Activated effector memory CD4-positive, alpha-beta T cell treated with Interleukin-2 at 50 U/mL for 16 hours (primary cell): Measurements from ENCODE around the gene KCNE4.

Experiments used
- DNase-seq: peaks from one replicate; pipeline ENCODE4 v3.0.0-alpha.2; 2020

Gene KCNE4

GRCh38 chr2:223041527-223042109 is 10.4 kb upstream of the KCNE4 start:
- no peak for DNase-seq

DNA sequence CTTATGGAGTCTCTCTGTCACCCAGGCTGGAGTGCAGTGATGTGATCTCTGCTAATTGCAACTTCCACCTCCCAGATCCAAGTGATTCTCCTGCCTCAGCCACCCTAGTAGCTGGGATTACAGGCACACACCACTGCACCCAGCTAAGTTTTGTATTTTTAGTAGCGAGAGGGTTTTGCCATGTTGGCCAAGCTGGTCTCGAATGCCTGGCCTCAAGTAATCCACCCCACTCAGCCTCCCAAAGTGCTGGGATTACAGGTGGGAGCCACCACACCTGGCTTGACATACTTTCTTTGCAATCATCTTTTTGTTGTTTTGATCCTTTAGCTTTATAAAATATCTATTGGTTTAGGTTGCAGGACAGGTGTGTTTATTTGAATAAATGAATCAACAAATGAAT is 9.7 kb upstream of the KCNE4 start:
- DNase-seq, result no peak

DNA sequence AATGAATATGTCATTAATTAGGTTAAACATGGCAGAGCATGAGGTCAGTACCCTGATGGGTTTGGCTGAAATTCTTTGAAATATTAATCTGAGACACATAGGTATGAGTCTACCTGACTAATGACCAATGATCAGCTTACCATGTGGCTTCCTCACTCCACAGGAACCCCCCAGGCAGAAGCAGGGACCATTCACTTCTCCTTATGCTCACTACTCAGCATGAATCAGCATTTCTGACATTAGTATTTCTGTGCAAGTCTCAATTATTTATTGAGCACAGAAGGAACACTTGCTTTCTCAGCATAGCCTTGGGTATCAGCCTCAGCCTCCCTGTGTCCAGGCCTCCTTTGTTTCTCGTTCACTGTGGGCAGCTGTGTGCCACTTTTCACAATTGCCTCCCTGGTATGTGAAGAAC is 9.3 kb upstream of the KCNE4 start:
- DNase-seq, result no peak

DNA sequence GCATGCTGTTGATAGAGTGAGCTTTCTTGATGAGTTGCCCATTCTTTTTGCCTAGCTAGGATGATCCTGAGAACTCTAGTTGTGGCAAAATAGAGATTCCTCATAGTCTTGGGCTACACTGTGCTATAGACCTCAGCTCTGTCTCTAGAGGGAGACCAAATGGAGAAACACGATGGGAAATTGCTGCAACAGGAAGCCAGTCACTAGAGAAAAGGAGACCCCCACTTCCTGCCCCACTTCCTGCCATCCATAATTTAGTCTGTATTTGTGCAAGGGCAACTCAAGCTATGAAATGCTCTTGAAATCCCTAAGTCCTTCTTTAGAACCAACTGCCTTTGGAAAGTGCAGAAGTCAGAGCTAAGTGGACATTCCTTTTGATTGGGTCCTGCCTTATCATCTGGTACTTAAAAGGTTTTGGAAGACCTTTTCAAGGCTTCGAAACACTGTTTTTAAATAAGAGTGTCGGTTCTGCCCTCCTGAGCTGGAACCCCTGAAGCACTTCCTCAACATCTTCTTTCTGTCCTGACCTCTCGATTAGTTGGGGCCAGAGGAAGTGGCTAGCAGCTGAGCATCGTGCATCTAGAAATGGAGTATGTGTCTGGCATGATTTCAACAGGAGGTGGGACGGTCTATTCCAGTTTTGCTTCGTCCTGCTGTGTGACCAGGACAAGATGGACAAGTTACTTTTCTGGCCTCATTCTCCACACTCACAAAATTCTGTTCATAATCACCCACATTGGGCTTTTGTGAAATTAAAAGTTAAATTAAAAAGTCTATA is 8.6 kb upstream of the KCNE4 start:
- DNase-seq, result no peak

DNA sequence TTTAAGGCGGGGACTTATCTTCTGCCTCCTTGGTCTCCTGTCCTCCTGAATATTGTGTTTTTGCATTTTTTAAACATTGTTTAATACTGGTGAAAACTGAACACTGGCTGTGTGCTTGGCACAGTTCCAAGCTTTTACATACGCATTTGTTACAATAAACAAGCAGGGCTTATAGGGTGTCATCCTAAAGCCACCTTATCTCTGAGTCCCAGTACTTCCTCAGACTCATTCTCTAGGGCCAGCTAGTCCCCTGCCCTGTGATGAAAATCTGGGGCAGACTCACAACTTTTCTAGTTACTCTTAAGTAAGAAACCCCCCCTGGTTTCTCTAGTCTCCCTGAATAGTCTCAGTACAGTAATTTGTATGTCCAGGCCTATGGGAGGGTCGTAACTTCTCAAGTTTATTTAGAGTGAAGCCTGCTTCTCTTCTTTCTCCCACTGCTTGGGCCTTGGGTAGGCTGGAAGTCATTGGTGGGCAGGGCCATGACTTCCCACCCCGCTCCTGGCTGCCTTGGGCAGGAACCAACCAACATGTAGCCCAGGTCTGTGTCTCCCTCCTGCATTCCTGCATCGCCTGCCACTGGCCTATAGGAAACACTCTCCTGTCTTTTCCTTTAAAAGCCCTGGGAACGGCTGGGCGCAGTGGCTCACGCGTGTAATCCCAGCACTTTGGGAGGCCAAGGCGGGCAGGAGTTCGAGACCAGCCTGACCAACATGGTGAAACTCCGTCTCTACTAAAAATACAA is 7.7 kb upstream of the KCNE4 start:
- no peak for DNase-seq

GRCh38 chr2:223044916-223045700 is 6.9 kb upstream of the KCNE4 start:
- DNase-seq, result no peak

- DNase-seq, result no peak
Observed at GRCh38 chr2:223046470-223047040, 5.4 kb upstream of the KCNE4 start.

DNA sequence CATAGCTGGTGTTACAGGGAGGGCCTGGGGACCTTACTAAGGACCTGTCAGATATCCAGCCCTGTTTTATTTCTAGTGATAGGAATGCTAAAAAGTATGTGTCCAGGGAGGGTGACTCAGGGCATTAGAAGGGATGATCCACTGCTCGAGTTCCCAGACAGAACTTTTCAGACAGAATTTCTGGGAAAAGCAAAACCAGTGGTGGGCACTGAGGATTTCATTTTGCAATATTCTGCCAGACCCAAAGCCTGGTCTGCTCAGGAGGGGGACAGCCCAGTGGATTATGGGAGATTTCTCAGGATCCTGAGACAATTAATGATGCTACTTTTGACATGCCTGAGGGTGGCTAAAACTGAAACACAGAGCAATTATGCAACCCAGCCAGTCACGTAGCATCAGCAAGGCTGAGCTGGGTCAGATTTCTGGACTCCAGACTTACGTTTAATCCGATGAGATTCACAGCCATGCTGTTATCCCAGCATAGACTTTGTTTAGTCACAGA is 4.7 kb upstream of the KCNE4 start:
- DNase-seq, result no peak

GRCh38 chr2:223048519-223048918 is 3.5 kb upstream of the KCNE4 start:
- DNase-seq, result no peak

DNA sequence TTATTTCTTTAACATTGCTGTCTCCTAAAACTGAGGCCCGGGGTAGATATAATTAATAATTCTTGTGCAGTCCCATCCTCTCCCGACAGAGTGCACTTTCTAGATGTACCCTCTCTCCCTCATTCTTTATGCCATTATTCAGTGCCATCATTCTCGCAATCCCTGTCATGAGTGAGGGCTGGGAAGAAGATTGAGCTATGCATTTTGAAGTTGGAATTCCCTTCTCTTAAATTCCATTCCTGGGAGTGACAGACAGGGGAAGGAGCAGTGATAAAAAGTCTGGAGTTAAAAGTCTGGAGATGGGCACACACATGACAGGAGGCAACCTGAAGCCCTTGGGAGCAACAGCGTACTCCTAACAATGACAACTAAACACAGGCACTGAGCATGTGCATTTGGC is 2.6 kb upstream of the KCNE4 start:
- DNase-seq, result no peak

DNA sequence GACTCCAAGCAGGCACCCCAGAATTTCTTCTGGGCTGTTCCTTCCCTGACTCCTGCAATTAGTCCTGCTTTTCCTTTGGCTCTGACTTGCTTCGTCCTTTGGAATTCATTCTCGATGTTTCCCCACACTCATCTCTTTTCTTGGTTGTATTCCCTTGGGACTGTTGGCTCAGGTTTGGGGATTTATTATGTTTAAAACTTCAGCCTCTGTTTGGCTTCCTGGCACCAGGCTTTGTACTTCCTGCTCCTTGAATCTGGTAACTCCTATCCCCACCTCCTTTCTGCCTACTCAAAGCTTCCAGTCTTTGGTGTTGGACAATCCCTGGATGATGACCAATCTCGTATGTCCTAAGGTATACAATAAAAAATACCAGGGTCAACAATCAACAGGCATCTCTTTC is 1.8 kb upstream of the KCNE4 start:
- DNase-seq, result no peak

- DNase-seq, result no peak
Observed at GRCh38 chr2:223050900-223051504, 988 bp upstream of the KCNE4 start.

DNA sequence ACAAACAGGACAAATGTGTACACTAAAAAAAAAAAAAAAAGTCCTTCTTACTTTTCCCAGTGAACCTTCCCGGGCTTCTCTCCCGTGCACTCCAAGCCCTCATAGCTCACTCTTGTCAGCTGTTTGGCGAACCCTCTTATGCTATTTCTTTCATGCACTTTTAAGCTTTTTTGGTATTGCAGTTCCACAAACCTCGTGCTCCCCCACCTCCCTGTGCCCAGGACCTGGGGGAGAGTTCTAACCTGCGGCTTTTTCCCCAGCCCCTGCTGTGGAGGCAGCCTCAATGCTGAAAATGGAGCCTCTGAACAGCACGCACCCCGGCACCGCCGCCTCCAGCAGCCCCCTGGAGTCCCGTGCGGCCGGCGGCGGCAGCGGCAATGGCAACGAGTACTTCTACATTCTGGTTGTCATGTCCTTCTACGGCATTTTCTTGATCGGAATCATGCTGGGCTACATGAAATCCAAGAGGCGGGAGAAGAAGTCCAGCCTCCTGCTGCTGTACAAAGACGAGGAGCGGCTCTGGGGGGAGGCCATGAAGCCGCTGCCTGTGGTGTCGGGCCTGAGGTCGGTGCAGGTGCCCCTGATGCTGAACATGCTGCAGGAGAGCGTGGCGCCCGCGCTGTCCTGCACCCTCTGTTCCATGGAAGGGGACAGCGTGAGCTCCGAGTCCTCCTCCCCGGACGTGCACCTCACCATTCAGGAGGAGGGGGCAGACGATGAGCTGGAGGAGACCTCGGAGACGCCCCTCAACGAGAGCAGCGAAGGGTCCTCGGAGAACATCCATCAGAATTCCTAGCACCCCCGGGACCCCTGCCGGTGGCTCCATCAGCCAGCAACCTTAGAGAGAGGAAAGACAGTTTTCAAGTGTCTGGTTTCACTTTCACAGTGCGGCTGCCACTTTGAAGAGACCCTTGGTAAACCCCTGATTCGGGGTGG is 826 bp downstream of the KCNE4 start:
- no peak for DNase-seq

DNA sequence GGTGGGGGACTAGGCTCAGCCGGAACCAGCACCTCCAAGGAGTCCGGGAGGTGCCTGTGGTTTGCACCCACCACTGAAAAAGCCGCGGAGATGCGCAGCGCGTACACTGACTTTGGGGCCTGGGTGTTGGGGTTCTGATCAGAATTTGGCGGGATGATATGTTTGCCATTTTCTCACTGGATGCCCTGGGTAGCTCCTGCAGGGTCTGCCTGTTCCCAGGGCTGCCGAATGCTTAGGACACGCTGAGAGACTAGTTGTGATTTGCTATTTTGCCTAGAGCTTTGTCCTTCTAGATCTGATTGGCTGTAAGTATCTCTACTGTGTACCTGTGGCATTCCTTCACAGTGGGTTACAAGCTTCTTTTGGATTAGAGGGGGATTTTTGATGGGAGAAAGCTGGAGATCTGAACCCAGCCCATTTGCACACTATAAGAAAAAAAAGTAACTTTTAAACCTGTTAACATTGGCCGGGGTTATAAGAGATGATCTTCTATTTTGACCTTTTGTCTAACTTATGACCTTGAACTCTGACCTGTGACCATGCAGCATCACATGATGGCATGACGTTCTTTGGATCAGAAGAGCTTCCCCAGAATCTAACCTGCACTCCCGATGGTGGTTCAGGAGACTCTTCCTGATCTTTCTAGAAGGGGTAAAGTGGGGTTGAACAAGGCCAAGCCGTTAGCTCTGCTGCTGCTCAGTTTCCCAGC is 1.6 kb downstream of the KCNE4 start:
- no peak for DNase-seq

DNA sequence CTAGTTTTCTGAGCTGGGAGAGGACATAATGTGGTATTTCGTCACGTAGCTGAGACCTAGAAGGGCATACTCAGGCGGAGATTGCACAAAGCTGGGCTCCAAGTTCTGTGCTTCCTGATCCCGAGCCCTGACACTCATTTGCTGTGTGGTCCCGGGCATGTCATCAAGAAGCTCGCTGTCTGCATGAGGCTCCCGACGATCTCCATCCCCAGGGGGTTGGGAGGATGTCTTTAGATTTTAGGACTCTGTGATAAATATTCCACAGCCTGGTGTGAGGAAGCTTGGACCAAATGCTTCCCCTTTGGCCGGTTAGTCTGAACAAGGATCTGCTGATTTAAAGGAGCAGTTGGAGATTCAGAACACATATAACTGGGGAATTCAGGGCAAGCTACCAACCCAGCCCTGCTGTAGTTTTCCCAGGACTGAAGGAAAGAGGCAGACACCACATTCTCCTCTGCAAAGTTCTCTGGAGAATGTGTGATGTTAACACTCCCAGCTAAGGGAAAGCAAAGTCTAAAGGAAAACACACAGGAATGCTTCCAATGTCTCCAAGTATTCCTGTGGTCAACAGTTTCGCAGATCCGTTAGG is 2.3 kb downstream of the KCNE4 start:
- no peak for DNase-seq

DNA sequence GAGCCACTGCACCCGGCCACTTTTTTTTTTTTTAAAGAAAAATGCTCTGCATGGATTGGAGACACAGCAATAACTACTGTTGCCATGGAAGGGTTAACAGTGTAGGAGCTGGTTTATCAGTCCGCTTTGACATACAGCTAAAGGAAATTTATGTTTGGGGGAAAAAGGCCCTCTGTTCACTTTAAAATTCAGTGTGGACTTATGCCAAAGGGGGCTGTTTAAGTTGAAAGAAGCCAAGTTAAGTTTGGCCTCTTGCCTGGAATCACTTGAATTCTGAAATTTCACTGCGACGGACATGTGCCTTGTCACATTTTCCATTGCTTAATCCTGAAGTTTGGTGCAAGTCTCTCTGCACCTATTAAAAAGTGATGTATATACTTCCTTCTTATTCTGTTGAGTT is 3.1 kb downstream of the KCNE4 start:
- DNase-seq, result no peak

DNA sequence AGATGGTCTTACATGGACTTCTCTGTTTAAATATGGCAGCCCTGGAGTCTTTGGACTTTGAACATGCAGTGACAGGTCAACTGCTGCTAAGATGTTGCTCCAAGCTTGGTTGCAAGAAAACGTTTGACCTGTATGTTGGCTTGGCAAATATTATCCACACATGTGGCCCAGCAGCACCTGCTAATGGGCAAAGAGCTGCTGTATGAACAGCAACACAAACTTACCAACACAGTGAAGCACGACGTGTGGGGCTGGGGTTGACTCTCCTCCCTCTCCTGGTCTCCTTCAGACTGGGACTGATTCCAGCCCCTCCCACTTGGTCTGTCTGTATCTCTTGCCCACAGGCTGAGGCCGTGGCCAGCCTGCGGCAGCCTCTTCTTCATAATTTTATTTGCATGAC is 3.8 kb downstream of the KCNE4 start:
- no peak for DNase-seq

DNA sequence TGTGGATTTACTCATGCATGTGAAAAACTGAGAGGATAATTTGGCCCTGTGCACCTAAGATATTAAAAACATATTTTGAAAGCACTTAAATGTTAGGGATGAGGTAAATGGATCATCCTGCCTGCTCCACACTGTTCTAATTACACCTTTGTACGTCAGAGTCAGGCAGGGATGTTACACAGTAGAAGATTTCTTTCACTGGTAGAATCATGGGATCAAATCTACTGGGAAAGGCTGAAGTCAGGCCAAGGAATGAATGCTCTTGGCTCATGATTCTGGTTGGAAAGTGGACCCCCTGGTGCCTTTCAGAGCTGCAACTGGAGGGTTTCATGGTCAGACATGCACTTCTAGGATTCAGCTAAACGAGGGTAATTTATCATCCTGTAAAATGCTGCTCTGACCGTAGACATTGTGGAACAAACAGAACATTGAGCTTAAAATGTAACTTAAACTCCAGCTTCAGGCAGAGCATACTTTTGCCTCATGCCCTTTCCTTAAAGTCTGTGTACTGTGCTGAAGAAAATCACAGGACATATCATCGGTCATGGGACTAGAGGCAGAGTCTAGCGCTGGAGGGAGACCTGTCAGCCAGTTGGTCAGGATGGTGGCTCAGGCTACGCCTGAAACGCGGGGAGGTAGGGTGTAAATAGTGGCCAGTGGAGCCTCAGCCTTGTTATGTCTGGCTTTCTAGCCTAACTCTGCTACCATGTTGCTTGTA is 4.9 kb downstream of the KCNE4 start:
- no peak for DNase-seq

DNA sequence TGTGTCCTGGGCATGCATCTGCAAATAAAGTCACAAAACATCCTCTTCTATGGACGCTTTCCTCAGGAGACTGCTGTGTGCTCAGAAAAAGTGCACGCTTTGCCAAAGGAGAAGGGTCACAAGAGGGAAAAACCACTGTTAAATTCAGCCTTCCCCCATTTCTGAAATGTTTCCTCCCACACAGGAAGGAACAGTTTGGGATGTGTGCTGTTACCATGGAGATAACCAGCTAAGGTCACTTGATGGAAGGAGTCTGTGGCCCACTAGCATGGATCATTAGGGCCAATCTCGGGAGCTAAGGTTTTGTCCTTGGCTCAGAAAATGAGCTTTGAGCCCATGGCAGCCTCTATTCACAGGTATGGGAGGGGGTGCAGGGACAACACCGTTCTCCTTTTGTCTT is 5.6 kb downstream of the KCNE4 start:
- no peak for DNase-seq
